ENCODE results near the gene CEP85L.

CEP85L gene

DNA sequence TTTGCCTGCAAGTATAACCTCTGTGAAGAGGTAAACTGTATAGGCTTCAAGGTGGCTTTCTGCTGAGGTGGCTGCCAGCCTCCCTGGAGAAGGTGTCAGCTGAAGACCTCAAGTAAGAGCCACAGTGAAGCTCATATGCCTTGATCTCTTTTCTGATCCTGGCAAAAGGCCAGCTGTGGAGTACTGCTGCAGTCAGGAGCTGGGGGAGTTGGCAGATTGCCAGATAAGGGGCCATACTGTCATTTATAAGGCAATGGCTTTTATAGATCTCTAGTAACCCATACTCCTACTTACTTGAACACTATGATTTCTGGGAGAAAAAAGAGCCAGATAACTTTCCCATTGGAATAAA is 8.8 kb upstream of the CEP85L start:
- H2BK5ac ChIP-seq (ENCODE audit: low read depth, low read length, poor library complexity), result no peak overlapping the region
- H2BK120ac ChIP-seq (ENCODE audit: insufficient read depth, low read length, poor library complexity), result no peak overlapping the region
- H3K9me3 ChIP-seq (ENCODE audit: insufficient read depth, low read depth, low read length), result no peaks in the 10 kb centered on the region
- H2AFZ ChIP-seq (ENCODE audit: insufficient read depth, low read length, poor library complexity), result no peak overlapping the region
- no peaks in the 10 kb centered on the region for H3K36me3 ChIP-seq (ENCODE audit: control insufficient read depth in 1 of 2, insufficient read depth in 2 of 2, low read length in 2 of 2)
- no peaks in the 10 kb centered on the region for H3K79me2 ChIP-seq (ENCODE audit: control insufficient read depth, insufficient read depth, low read length, poor library complexity)
- H3K4me2 ChIP-seq (ENCODE audit: low read length), result no peak overlapping the region
- H3K23ac ChIP-seq (ENCODE audit: low read length), result no peak overlapping the region
- no peak overlapping the region for H3K4ac ChIP-seq (ENCODE audit: low read depth, low read length)
- H4K91ac ChIP-seq (ENCODE audit: low read depth, low read length), result no peak overlapping the region
- H2AK5ac ChIP-seq (ENCODE audit: low read length), result no peak overlapping the region
- no peak overlapping the region for H3K9ac ChIP-seq (ENCODE audit: low read length)
- H4K12ac ChIP-seq (ENCODE audit: low read depth, low read length), result no peak overlapping the region
- no peaks in the 10 kb centered on the region for H3K79me1 ChIP-seq (ENCODE audit: low read length)
- no peak overlapping the region for H3K4me3 ChIP-seq (ENCODE audit: low read depth, low read length)
- H3K14ac ChIP-seq (ENCODE audit: low read length), result no peak overlapping the region
- H4K8ac ChIP-seq (ENCODE audit: low read depth, low read length), result no peak overlapping the region
- H3K27me3 ChIP-seq (ENCODE audit: insufficient read depth, low read length), result no peaks in the 10 kb centered on the region
- H3K27ac ChIP-seq (ENCODE audit: low read depth, low read length), result no peak overlapping the region
- no peak overlapping the region for H3K18ac ChIP-seq (ENCODE audit: low read length)
- H3K4me1 ChIP-seq (ENCODE audit: control insufficient read depth in 1 of 2, insufficient read depth in 2 of 2, low read length in 2 of 2), result no peaks in the 10 kb centered on the region
- DNase-seq, result no peak
- H2BK12ac ChIP-seq (ENCODE audit: low read length), result no peak overlapping the region

DNA sequence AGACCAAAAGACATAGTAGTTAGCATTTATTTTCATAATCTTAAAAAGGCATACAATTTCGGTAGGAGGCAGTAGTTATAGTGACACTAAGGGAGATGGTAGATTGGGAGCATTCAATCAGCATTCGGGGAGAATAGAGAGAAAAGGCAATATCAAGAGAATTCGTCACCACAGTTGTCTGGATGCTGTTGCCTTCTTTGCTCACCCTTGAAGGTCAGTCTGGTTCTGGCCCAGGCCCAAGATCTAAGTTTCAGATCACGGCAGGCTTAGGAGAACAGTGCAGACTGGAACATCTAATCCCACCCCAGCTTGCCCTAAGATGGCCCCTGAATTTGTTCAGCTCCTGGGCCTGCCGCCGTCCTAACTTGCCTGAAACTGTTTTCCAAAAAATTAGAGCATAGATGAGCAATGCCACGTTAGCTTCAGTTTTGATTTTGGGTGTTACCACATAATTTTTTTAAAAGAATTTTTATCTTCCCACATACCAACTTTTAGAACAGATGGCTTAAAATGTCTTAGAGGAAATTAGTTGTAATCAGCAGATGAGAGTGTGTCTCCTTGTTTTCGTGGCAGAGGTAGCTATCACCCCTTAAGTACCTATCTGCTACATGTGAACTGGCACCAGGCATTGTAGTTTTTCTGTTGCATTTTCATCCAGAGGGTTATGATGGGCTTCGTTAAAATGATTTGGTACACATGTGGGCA is 8.3 kb upstream of the CEP85L start:
- Histone ChIP-seq H2AFZ (ENCODE audit: insufficient read depth, low read length, poor library complexity) (no peak overlapping the region), H3K27me3 (ENCODE audit: insufficient read depth, low read length) (no peaks in the 10 kb centered on the region), H3K4me2 (ENCODE audit: low read length) (no peak overlapping the region), H2BK5ac (ENCODE audit: low read depth, low read length, poor library complexity) (no peak overlapping the region), H3K27ac (ENCODE audit: low read depth, low read length) (no peak overlapping the region), H4K8ac (ENCODE audit: low read depth, low read length) (no peak overlapping the region), H4K12ac (ENCODE audit: low read depth, low read length) (no peak overlapping the region), H2AK5ac (ENCODE audit: low read length) (no peak overlapping the region), H2BK120ac (ENCODE audit: insufficient read depth, low read length, poor library complexity) (no peak overlapping the region), H3K79me1 (ENCODE audit: low read length) (no peaks in the 10 kb centered on the region), H3K4me1 (ENCODE audit: control insufficient read depth in 1 of 2, insufficient read depth in 2 of 2, low read length in 2 of 2) (no peaks in the 10 kb centered on the region), H3K4me3 (ENCODE audit: low read depth, low read length) (no peak overlapping the region), H3K18ac (ENCODE audit: low read length) (no peak overlapping the region), H3K36me3 (ENCODE audit: control insufficient read depth in 1 of 2, insufficient read depth in 2 of 2, low read length in 2 of 2) (no peaks in the 10 kb centered on the region), H3K4ac (ENCODE audit: low read depth, low read length) (no peak overlapping the region), H3K79me2 (ENCODE audit: control insufficient read depth, insufficient read depth, low read length, poor library complexity) (no peaks in the 10 kb centered on the region), H2BK12ac (ENCODE audit: low read length) (no peak overlapping the region), H3K9me3 (ENCODE audit: insufficient read depth, low read depth, low read length) (no peaks in the 10 kb centered on the region), H3K14ac (ENCODE audit: low read length) (no peak overlapping the region), H3K9ac (ENCODE audit: low read length) (no peak overlapping the region), H3K23ac (ENCODE audit: low read length) (no peak overlapping the region), H4K91ac (ENCODE audit: low read depth, low read length) (no peak overlapping the region)
- DNase-seq, result no peak
- no CpG with 5 or more reads among the region's 9 CpGs for WGBS (ENCODE audit: extremely low coverage, insufficient coverage, insufficient read length)

DNA sequence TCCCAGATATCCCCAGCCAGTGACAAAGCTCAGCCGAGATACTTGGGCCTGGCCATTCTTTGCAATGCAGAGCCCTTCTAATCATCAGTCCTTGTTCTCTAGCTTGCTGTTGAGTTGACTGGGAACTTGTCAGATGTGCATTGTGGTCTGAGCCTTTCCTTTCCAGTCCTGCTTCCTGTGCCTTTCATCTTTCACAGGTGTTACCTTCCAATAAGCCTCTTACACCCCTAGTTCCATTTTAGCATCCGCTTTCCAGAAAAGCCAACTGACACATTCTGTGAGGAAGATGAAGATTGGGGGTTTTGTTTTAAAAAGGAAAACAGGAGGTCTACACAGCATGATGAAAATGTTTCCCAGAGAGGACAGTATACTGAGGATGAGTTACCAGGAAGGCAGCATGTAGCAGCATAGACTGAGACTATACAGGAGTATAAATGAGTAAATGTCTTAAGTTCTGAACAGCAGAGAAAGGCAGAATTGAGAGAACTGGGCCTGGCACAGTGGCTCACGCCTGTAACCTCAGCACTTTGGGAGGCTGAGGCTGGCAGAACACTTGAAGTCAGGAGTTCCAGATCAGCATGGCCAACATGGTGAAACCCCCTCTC is 5.6 kb upstream of the CEP85L start:
- no peak overlapping the region for H3K4me2 ChIP-seq (ENCODE audit: low read length)
- no peak overlapping the region for H2AFZ ChIP-seq (ENCODE audit: insufficient read depth, low read length, poor library complexity)
- H2BK120ac ChIP-seq (ENCODE audit: insufficient read depth, low read length, poor library complexity), result no peak overlapping the region
- H4K12ac ChIP-seq (ENCODE audit: low read depth, low read length), result no peak overlapping the region
- no peak overlapping the region for H3K14ac ChIP-seq (ENCODE audit: low read length)
- no peak overlapping the region for H3K4me3 ChIP-seq (ENCODE audit: low read depth, low read length)
- no peak overlapping the region for H3K23ac ChIP-seq (ENCODE audit: low read length)
- no peaks in the 10 kb centered on the region for H3K79me2 ChIP-seq (ENCODE audit: control insufficient read depth, insufficient read depth, low read length, poor library complexity)
- no peaks in the 10 kb centered on the region for H3K27me3 ChIP-seq (ENCODE audit: insufficient read depth, low read length)
- H3K79me1 ChIP-seq (ENCODE audit: low read length), result no peaks in the 10 kb centered on the region
- H4K91ac ChIP-seq (ENCODE audit: low read depth, low read length), result no peak overlapping the region
- no peak overlapping the region for H2BK12ac ChIP-seq (ENCODE audit: low read length)
- no peak overlapping the region for H3K4ac ChIP-seq (ENCODE audit: low read depth, low read length)
- no CpG with 5 or more reads among the region's 3 CpGs for WGBS (ENCODE audit: extremely low coverage, insufficient coverage, insufficient read length)
- no peaks in the 10 kb centered on the region for H3K9me3 ChIP-seq (ENCODE audit: insufficient read depth, low read depth, low read length)
- no peak overlapping the region for H3K9ac ChIP-seq (ENCODE audit: low read length)
- H2BK5ac ChIP-seq (ENCODE audit: low read depth, low read length, poor library complexity), result no peak overlapping the region
- no peaks in the 10 kb centered on the region for H3K4me1 ChIP-seq (ENCODE audit: control insufficient read depth in 1 of 2, insufficient read depth in 2 of 2, low read length in 2 of 2)
- H2AK5ac ChIP-seq (ENCODE audit: low read length), result no peak overlapping the region
- no peak overlapping the region for H3K27ac ChIP-seq (ENCODE audit: low read depth, low read length)
- no peak overlapping the region for H4K8ac ChIP-seq (ENCODE audit: low read depth, low read length)
- no peak for DNase-seq
- no peaks in the 10 kb centered on the region for H3K36me3 ChIP-seq (ENCODE audit: control insufficient read depth in 1 of 2, insufficient read depth in 2 of 2, low read length in 2 of 2)
- no peak overlapping the region for H3K18ac ChIP-seq (ENCODE audit: low read length)

DNA sequence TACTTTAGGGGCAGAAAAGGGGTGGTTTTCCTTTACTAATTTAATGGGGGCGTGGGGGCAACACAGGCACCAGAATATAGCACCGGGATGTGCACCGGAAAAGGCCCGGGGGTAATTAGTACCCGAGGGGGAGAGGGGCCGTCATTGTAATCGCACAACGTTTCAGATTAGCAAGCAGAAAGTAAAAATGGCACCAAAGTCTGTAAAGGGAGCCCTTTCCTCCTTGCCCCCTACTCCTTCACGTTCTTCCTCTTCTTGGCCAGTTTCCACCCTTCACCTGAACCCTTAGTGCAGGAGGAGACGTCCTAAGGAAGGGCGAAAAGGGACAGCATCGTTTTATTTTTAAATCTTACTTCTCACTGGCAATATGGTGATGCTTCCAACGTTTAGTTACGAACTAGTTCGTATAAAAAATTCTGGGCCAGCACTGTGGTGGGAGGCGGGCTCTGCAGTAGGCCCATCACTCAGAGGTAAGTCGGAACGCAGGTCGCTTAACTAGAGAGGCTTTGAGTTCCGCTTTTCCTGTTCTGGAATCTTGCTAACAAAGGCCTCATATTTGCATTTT is 742 bp upstream of the CEP85L start:
- Histone ChIP-seq H2BK120ac (ENCODE audit: insufficient read depth, low read length, poor library complexity) (no peak overlapping the region), H2BK5ac (ENCODE audit: low read depth, low read length, poor library complexity) (no peak overlapping the region), H2BK12ac (ENCODE audit: low read length) (peak overlapping the region; percentile 62), H4K12ac (ENCODE audit: low read depth, low read length) (no peak overlapping the region), H3K79me1 (ENCODE audit: low read length) (peaks cover 11% of the 10 kb centered on the region), H4K8ac (ENCODE audit: low read depth, low read length) (peak overlapping the region; percentile 81), H3K9ac (ENCODE audit: low read length) (no peak overlapping the region), H3K27me3 (ENCODE audit: insufficient read depth, low read length) (no peaks in the 10 kb centered on the region), H4K91ac (ENCODE audit: low read depth, low read length) (no peak overlapping the region), H3K4me1 (ENCODE audit: control insufficient read depth in 1 of 2, insufficient read depth in 2 of 2, low read length in 2 of 2) (no peaks in the 10 kb centered on the region), H3K23ac (ENCODE audit: low read length) (no peak overlapping the region), H3K4ac (ENCODE audit: low read depth, low read length) (no peak overlapping the region), H2AK5ac (ENCODE audit: low read length) (no peak overlapping the region), H3K14ac (ENCODE audit: low read length) (no peak overlapping the region), H3K36me3 (ENCODE audit: control insufficient read depth in 1 of 2, insufficient read depth in 2 of 2, low read length in 2 of 2) (no peaks in the 10 kb centered on the region), H3K4me3 (ENCODE audit: low read depth, low read length) (no peak overlapping the region), H3K9me3 (ENCODE audit: insufficient read depth, low read depth, low read length) (no peaks in the 10 kb centered on the region), H3K4me2 (ENCODE audit: low read length) (peak overlapping the region; percentile 65), H2AFZ (ENCODE audit: insufficient read depth, low read length, poor library complexity) (peak overlapping the region; percentile 19), H3K27ac (ENCODE audit: low read depth, low read length) (no peak overlapping the region), H3K79me2 (ENCODE audit: control insufficient read depth, insufficient read depth, low read length, poor library complexity) (peaks cover 7% of the 10 kb centered on the region), H3K18ac (ENCODE audit: low read length) (no peak overlapping the region)
- WGBS (ENCODE audit: extremely low coverage, insufficient coverage, insufficient read length), result no CpG with 5 or more reads among the region's 20 CpGs
- DNase-seq, result no peak
